ENCODE data around the gene SMIM1.

SMIM1 gene

DNA sequence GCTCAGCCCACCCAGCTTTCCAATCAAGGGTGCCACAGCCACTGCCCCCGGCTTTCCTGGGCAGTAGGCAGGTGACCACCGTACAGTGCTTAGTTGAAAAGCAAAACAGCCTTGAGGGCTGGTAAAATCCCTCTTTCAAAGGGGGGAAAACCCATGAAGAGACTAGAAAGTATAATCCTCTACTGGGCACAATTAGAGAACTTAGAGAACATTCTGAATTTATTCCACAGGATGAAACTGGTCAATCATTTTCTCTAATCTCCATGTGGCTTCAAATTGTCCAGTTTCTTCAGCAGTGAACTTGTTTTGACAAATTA, 39.0 kb downstream of the SMIM1 start:
- in situ Hi-C loops (cut with HindIII; ENCODE audit: low pct_ligation_motif_present, low sequenced_read_pairs) = no loop called here
- no peak overlapping the region for H3K4me3 ChIP-seq (ENCODE audit: low read depth, low read length)

DNA sequence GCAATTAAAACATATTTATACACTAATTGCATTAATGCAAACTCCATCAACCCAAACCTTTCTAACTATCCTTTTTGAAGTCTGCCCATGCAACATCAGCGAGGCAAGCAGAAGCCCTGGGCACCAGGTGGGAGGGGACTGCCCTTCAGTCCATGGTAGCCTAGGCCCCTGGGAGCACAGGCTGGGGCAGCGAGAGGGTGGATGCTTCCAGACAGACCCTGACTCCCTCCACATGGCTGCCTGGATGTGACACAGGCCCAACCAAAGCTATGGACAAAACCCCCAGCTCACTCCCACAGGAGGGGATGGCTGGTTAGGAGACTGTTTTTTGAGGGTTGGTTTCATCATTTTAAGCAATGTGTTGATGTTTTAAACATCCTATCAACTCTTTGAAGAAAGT, 41.5 kb downstream of the SMIM1 start:
- no peak overlapping the region for H3K27ac ChIP-seq
- no peak overlapping the region for H3K4me3 ChIP-seq (ENCODE audit: low read depth, low read length)
- no peaks in the 10 kb centered on the region for H3K27me3 ChIP-seq (replicated peaks)
- no peaks in the 10 kb centered on the region for H3K36me3 ChIP-seq (replicated peaks)
- TF ChIP-seq, protein P1, sequence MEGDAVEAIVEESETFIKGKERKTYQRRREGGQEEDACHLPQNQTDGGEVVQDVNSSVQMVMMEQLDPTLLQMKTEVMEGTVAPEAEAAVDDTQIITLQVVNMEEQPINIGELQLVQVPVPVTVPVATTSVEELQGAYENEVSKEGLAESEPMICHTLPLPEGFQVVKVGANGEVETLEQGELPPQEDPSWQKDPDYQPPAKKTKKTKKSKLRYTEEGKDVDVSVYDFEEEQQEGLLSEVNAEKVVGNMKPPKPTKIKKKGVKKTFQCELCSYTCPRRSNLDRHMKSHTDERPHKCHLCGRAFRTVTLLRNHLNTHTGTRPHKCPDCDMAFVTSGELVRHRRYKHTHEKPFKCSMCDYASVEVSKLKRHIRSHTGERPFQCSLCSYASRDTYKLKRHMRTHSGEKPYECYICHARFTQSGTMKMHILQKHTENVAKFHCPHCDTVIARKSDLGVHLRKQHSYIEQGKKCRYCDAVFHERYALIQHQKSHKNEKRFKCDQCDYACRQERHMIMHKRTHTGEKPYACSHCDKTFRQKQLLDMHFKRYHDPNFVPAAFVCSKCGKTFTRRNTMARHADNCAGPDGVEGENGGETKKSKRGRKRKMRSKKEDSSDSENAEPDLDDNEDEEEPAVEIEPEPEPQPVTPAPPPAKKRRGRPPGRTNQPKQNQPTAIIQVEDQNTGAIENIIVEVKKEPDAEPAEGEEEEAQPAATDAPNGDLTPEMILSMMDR (IDR thresholded peaks at IDR 0.05; ENCODE audit: low read depth, low read length, missing control alignments) = no peak
- in situ Hi-C loops (cut with HindIII; ENCODE audit: low pct_ligation_motif_present, low sequenced_read_pairs) = no loop called here
- DNase-seq = no peak

More for the DNA sequence above, 39.0 kb downstream of the SMIM1 start:
- no peaks in the 10 kb centered on the region for H3K36me3 ChIP-seq (replicated peaks)
- H3K27ac ChIP-seq = no peak overlapping the region
- H3K27me3 ChIP-seq (replicated peaks) = no peaks in the 10 kb centered on the region
- DNase-seq = no peak
- TF ChIP-seq, protein P1 (IDR thresholded peaks at IDR 0.05; ENCODE audit: low read depth, low read length, missing control alignments) = no peak

GRCh38 chr1:3814771-3815561, 42.4 kb downstream of the SMIM1 start:
- no peak for DNase-seq
- H3K36me3 ChIP-seq (replicated peaks) = no peaks in the 10 kb centered on the region
- H3K27ac ChIP-seq = no peak overlapping the region
- no peaks in the 10 kb centered on the region for H3K27me3 ChIP-seq (replicated peaks)
- in situ Hi-C loops (cut with HindIII; ENCODE audit: low pct_ligation_motif_present, low sequenced_read_pairs) = no loop called here
- H3K4me3 ChIP-seq (ENCODE audit: low read depth, low read length) = no peak overlapping the region
- TF ChIP-seq, protein P1 (IDR thresholded peaks at IDR 0.05; ENCODE audit: low read depth, low read length, missing control alignments) = no peak

- in situ Hi-C loops (cut with HindIII; ENCODE audit: low pct_ligation_motif_present, low sequenced_read_pairs) = no loop called here
- TF ChIP-seq, protein P1 (IDR thresholded peaks at IDR 0.05; ENCODE audit: low read depth, low read length, missing control alignments) = no peak
- H3K36me3 ChIP-seq (replicated peaks) = no peaks in the 10 kb centered on the region
- DNase-seq = no peak
- no peak overlapping the region for H3K4me3 ChIP-seq (ENCODE audit: low read depth, low read length)
- H3K27me3 ChIP-seq (replicated peaks) = no peaks in the 10 kb centered on the region
- no peak overlapping the region for H3K27ac ChIP-seq
Measured at GRCh38 chr1:3816331-3817137, 44.0 kb downstream of the SMIM1 start.

DNA sequence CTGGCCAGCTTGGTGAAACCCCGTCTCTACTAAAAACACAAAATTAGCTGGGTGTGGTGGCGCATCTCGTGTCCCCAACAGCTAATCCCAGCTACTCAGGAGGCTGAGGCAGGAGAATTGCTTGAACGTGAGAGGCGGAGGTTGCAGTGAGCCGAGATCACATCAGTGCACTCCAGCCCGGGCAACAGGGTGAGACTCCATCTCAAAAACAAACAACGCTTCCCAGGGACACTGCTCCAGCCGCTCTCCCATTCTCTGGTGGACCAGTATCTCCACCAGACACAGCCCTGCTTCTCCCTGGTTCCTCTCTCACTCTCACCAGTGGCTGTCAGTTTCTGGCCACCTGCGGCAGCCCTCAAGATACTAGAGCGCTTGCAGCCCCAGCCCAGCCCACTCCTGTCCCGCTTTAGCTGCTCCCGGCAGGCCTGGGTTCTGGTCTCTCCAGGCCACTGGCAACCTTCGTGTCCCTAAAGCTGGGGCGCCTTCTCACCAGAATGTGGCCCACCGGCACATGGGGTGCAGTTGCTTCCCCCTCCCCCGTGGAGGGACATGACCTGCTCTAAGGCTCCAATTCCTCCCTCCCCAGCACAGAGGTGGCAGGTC, 44.7 kb downstream of the SMIM1 start:
- no peak for DNase-seq
- Histone ChIP-seq H3K36me3 (replicated peaks) (no peaks in the 10 kb centered on the region), H3K27me3 (replicated peaks) (no peaks in the 10 kb centered on the region), H3K4me3 (ENCODE audit: low read depth, low read length) (no peak overlapping the region), H3K27ac (no peak overlapping the region)
- TF ChIP-seq, protein P1 (IDR thresholded peaks at IDR 0.05; ENCODE audit: low read depth, low read length, missing control alignments) = no peak
- in situ Hi-C loops (cut with HindIII; ENCODE audit: low pct_ligation_motif_present, low sequenced_read_pairs) = no loop called here
